Medulla oblongata (tissue), 1 donor: ENCODE results near the gene FBXO17.
A peak's percentile ranks its signal among the peaks of the same experiment; 100 is the strongest.
"Not testable (repeated sequence)": the region's sequence is repeated elsewhere in the genome, so short reads cannot be mapped to it uniquely, and the experiment has no call there.

Experiments used
- DNase-seq: peaks from one replicate; pipeline ENCODE4 v3.0.0-alpha.2; 2015; ENCODE audit errors: extremely low spot score

The FBXO17 gene

DNA sequence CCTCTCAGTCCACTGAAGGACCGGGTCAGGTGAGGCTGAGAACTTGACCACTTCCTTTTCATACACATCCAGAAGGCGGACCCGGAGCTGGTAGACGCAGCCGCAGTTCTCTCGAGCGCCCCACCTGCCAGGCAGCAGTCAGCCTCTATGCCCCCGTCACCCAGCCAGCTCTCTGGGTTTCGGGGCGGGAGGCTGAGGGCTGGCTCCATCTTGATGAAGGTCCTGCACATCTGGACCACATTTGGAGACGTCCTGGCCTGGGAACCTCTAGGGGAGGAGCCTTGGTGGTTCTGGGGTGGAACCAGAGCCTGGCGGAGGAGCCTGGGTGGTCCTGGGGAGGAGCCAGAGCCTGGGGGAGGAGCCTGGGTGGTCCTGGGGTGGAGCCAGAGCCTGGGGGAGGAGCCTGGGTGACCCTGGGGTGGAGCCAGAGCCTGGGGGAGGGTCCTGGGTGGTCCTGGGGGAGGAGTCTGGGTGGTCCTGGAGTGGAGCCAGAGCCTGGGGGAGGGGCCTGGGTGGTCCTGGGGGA, 30.5 kb downstream of the FBXO17 start:
- no peak for DNase-seq

DNA sequence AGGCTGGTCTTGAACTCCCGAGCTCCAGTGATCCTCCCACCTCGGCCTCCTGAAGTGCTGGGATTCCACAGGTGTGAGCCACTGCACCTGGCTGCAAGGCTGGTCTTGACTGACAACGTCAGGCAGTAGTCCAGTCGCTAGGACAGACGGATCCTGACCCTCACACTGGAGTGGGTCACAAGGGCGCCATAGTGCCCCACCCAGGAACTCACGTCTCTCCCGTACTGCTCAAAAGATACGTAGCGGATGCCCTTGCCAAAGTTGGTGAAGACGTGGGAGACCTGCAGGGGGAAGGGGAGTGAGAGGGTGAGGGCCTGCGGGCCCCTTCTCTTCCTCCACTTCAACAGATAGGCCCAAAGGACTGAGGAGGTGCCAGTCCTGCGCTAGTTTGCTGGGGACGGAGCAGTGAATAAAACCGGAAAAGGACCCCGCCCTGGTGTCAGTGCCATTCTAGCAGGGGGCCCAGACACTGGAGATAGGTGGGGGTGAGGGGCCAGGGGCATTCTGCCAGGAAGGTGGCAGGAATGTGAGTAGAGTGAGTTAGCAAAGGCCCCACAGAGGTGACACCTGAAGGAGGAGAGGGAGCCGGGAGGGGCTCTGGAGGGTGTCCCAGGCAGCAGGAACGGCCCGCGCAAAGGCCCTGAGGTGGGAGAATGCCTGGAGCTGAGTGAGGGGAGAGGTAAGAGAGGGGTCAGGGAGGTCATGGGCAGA, 32.9 kb downstream of the FBXO17 start:
- DNase-seq, result no peak

GRCh38 chr19:38941979-38942378, 33.6 kb downstream of the FBXO17 start:
- no peak for DNase-seq

DNA sequence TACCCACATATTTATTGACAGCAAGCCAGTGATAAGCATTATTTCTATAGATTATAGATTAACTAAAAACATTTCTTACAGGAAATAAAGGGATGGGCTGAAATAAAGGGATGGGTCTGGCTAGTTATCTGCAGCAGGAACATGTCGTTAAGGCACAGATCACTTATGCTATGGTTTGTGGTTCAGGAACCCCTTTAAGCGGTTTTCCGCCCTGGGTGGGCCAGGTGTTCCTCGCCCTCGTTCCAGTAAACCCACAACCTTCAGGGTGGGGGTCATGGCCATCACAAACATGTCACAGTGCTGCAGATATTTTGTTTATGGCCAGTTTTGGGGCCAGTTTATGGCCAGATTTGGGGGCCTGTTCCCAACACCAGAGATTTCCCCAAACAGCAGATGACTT, 34.1 kb downstream of the FBXO17 start:
- DNase-seq, result not testable (repeated sequence)

DNA sequence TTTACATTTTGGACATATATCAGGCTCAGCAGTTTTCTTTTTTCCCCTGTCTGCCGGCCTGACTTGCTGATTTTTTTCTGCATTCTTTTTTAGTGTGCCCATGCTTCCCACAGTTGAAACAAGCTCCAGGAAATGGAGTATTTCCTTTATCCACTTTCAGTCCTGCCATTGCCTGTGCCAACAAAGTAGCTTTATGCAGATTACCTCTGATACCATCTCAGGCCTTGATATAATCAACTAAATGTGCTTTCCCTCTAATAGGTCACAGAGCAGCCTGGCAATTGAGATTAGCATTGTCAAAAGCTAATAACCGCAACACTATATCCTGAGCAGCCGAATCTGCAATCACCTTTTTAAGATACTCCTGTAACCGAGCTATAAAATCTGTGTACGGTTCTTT, 35.6 kb downstream of the FBXO17 start:
- no peak for DNase-seq

GRCh38 chr19:38933544-38933943, 42.0 kb downstream of the FBXO17 start:
- DNase-seq, result no peak

DNA sequence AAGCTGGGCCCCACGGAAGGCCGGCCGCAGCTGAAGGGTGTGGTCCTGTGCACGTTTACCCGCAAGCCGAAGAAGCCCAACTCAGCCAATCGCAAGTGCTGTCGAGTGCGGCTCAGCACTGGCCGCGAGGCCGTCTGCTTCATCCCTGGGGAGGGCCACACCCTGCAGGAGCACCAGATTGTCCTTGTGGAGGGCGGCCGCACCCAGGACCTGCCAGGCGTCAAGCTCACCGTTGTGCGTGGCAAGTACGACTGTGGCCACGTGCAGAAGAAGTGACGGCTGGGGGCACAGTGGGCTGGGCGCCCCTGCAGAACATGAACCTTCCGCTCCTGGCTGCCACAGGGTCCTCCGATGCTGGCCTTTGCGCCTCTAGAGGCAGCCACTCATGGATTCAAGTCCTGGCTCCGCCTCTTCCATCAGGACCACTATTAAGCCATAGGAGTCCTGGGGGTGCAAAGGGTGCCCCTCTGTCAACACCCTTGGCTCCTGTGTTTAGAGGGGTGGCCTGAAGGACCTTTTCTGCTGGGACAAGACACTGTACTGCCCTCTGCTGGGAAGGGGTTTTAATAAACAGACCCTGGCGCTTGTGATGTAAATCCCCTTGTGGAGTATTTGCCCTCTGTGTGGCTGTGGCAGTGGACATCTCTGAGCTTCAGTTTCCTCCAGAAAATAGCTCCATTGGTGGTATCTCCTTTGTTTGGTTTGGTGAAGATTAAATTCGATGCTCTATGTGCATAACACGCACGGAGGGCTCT, 42.9 kb downstream of the FBXO17 start:
- DNase-seq, result peak; percentile 23

DNA sequence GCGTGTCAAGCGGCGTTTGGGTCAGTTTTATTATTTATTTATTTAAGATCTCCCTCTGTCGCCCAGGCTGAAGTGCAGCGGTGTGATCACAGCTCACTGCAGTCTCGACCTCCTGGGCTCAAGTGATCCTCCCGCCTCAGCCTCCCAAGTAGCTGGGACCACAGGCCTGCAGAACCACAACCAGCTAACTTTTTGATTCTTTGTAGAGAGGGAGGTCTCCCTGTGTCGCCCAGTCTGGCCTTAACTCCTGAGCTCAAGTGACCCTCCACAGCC, 44.1 kb downstream of the FBXO17 start:
- no peak for DNase-seq

- peak; percentile 100 for DNase-seq
Measured at GRCh38 chr19:38930776-38931520, 44.6 kb downstream of the FBXO17 start, which contains the start of gene MRPS12. Gene MRPS12, plus strand, starts transcription at chr19:38930944. Its CDS starts 351 bp downstream, at chr19:38931295.

- DNase-seq, result peak; percentile 96
Measured at GRCh38 chr19:38929929-38930775, 45.4 kb downstream of the FBXO17 start, which contains the start of gene SARS2. Gene SARS2, minus strand, starts transcription at chr19:38930763. Its CDS starts 27 bp downstream, at chr19:38930736.

GRCh38 chr19:38928391-38929001, 47.0 kb downstream of the FBXO17 start:
- no peak for DNase-seq

GRCh38 chr19:38924388-38924787, 51.2 kb downstream of the FBXO17 start:
- no peak for DNase-seq

DNA sequence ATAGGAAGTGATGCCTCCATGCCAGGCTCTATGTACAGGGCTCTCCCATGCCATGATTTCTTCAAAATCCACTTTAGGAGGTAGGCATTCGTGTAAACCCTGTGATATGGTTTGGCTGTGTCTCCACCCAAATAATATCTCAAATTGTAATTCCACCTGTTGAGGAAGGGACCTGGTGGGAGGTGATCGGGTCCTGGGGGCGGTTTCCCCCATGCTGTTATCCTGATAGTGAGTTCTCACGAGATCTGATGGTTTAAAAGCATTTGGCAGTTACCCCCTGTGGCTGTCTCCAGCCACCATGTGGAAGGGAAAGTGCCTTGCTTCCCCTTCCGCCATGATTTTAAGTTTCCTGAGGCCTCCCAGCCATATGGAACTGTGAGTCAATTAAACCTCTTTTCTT, 53.1 kb downstream of the FBXO17 start:
- DNase-seq, result no peak

DNA sequence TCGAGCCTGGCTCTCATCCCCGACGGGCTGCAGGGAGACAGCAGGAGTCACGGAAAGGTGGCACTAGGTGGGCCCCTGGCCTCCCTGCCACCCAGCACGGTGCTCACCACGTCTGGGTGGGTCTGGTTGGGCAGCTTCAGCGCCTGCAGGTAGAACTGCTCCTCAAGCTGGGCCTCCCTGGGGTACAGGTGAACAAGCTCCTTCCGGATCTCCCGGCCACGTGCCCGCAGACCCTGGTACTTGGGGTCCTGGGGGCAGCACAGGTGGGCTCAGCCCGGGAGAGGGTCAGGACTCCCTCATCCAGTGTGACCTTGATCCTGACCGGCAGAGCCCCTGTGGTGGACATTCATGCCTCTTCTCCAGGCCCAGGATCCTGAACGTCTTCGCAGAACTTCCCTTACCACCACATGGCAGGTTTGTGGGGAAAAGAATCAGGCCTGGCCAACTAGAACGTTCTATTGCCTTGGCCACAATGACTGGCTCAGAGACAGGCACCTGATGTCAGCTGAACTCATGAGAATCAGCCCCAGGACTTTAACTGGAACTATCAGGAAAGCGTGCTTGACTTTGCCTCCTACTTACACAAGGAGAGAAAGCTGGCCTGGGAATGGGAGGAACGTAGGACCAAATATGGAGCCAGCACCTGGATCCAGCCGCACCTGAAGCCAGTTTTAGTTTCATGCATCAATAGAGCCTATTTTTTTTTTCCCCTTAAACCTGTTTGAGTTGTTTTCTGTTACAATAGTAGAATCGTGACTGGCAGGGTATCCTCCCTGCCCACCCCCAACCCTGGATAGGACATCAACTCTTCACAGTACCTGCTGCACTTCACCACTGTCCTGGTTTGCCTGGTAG, 53.9 kb downstream of the FBXO17 start:
- no peak for DNase-seq

- no peak for DNase-seq
Measured at GRCh38 chr19:38920602-38921419, 54.7 kb downstream of the FBXO17 start.

- DNase-seq, result no peak
Measured at GRCh38 chr19:38919837-38920601, 55.5 kb downstream of the FBXO17 start.

- DNase-seq, result no peak
Measured at GRCh38 chr19:38918526-38918925, 57.0 kb downstream of the FBXO17 start.

- no peak for DNase-seq
Measured at GRCh38 chr19:38917921-38918491, 57.5 kb downstream of the FBXO17 start.
